Measurements from ENCODE around the gene LRP6. TPM values are rescaled to one million over a fixed set of nuclear protein-coding genes. Genes with fewer than 3 reads are reported as not detected.

Gene LRP6
- total and polyA plus RNA-seq, 9 donors: 11.9 to 46.5 (median 40.8) TPM

- 53 to 72% (median 66%) methylated on average over 6 of the region's 6 CpGs for WGBS, 3 donors
- Histone ChIP-seq H3K27ac (no peak overlapping the region), H3K4me3 (no peak overlapping the region), H3K36me3 (no peaks in the 10 kb centered on the region), H3K9me3 (no peaks in the 10 kb centered on the region), H3K4me1 (ENCODE audit: insufficient read depth) (no peaks in the 10 kb centered on the region), H3K27me3 (no peaks in the 10 kb centered on the region)
- intact Hi-C loops (cut with DNase I): no loop called here
- TF ChIP-seq, protein P1, sequence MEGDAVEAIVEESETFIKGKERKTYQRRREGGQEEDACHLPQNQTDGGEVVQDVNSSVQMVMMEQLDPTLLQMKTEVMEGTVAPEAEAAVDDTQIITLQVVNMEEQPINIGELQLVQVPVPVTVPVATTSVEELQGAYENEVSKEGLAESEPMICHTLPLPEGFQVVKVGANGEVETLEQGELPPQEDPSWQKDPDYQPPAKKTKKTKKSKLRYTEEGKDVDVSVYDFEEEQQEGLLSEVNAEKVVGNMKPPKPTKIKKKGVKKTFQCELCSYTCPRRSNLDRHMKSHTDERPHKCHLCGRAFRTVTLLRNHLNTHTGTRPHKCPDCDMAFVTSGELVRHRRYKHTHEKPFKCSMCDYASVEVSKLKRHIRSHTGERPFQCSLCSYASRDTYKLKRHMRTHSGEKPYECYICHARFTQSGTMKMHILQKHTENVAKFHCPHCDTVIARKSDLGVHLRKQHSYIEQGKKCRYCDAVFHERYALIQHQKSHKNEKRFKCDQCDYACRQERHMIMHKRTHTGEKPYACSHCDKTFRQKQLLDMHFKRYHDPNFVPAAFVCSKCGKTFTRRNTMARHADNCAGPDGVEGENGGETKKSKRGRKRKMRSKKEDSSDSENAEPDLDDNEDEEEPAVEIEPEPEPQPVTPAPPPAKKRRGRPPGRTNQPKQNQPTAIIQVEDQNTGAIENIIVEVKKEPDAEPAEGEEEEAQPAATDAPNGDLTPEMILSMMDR (IDR thresholded peaks at IDR 0.05): no peak
- TF ChIP-seq EP300 (IDR thresholded peaks at IDR 0.05) (no peak), POLR2A (IDR thresholded peaks at IDR 0.05) (no peak)
- no peak for DNase-seq
Observed at GRCh38 chr12:12097891-12098690, 168.8 kb downstream of the LRP6 start.

DNA sequence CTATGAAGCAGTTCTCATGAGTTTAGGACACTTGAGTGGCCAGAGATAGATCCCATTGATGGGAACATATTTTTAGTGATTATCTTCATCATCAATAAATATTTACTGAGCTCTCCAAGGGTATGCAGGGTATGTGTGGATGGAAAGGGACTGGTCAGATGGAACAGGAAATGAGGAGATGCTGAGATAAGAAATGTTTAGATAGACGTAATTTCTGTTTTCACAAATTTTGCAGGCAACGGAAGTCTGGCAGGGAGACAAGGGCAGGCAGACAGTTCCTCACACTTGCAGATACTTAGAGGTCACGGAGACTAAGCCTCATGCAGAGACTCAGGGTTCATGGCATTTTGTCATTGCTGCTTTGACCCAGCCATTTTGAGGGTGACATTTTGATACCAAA lies 171.8 kb downstream of the LRP6 start:
- no peaks in the 10 kb centered on the region for H3K36me3 ChIP-seq
- no peak overlapping the region for H3K4me3 ChIP-seq
- DNase-seq: no peak
- 61 to 74% (median 68%) methylated on average over 3 of the region's 3 CpGs for WGBS, 3 donors
- no peaks in the 10 kb centered on the region for H3K4me1 ChIP-seq (ENCODE audit: insufficient read depth)
- TF ChIP-seq EP300 (IDR thresholded peaks at IDR 0.05) (no peak), POLR2A (IDR thresholded peaks at IDR 0.05) (no peak)
- TF ChIP-seq, protein P1 (IDR thresholded peaks at IDR 0.05): no peak
- H3K9me3 ChIP-seq: no peaks in the 10 kb centered on the region
- no peaks in the 10 kb centered on the region for H3K27me3 ChIP-seq
- intact Hi-C loops (cut with DNase I): no loop called here
- H3K27ac ChIP-seq: no peak overlapping the region

GRCh38 chr12:12094481-12094880 lies 172.4 kb downstream of the LRP6 start:
- TF ChIP-seq POLR2A (IDR thresholded peaks at IDR 0.05) (no peak), EP300 (IDR thresholded peaks at IDR 0.05) (no peak)
- TF ChIP-seq, protein P1 (IDR thresholded peaks at IDR 0.05): no peak
- 81 to 85% (median 82%) methylated on average over 4 of the region's 4 CpGs for WGBS, 3 donors
- no peaks in the 10 kb centered on the region for H3K27me3 ChIP-seq
- no peaks in the 10 kb centered on the region for H3K36me3 ChIP-seq
- no peak overlapping the region for H3K27ac ChIP-seq
- no peak overlapping the region for H3K4me3 ChIP-seq
- DNase-seq: no peak
- no peaks in the 10 kb centered on the region for H3K9me3 ChIP-seq
- no peaks in the 10 kb centered on the region for H3K4me1 ChIP-seq (ENCODE audit: insufficient read depth)
- intact Hi-C loops (cut with DNase I): no loop called here

- 57 to 69% (median 64%) methylated on average over 14 of the region's 14 CpGs for WGBS, 3 donors
- no peaks in the 10 kb centered on the region for H3K36me3 ChIP-seq
- H3K27me3 ChIP-seq: no peaks in the 10 kb centered on the region
- no peak overlapping the region for H3K4me3 ChIP-seq
- intact Hi-C loops (cut with DNase I): no loop called here
- no peak for TF ChIP-seq EP300 (IDR thresholded peaks at IDR 0.05)
- no peak overlapping the region for H3K27ac ChIP-seq
- H3K4me1 ChIP-seq (ENCODE audit: insufficient read depth): no peaks in the 10 kb centered on the region
- no peak for DNase-seq
- H3K9me3 ChIP-seq: no peaks in the 10 kb centered on the region
Observed at GRCh38 chr12:12091977-12092663, 174.7 kb downstream of the LRP6 start.

DNA sequence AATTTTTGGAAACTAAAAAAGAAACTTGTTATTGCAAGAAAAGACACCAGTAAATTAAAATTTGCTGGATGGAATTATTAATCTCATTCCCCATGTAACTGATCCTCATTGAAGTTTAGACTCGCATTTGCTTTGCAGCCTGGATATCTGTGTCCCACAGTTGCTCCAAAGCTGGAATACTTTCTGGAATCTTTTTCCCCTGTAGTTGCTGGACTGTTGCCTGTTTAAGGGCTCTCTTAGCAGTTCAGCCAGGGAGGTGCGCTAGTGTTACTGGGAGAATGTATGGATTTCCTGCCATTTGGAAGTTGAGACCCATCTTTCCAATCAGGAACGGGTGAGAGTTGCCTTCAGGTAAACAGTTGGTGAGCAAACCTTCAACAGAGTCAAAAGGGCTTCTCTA lies 175.8 kb downstream of the LRP6 start:
- no peak for DNase-seq
- no peaks in the 10 kb centered on the region for H3K4me1 ChIP-seq (ENCODE audit: insufficient read depth)
- H3K4me3 ChIP-seq: no peak overlapping the region
- 57 to 76% (median 63%) methylated on average over 3 of the region's 3 CpGs for WGBS, 3 donors
- TF ChIP-seq, protein P1 (IDR thresholded peaks at IDR 0.05): no peak
- TF ChIP-seq POLR2A (IDR thresholded peaks at IDR 0.05) (no peak), EP300 (IDR thresholded peaks at IDR 0.05) (no peak)
- intact Hi-C loops (cut with DNase I): no loop called here
- H3K27ac ChIP-seq: no peak overlapping the region
- no peaks in the 10 kb centered on the region for H3K36me3 ChIP-seq
- no peaks in the 10 kb centered on the region for H3K27me3 ChIP-seq
- no peaks in the 10 kb centered on the region for H3K9me3 ChIP-seq

All from ovary (tissue), 9 donors.